Measurements from ENCODE around the gene EGFL7. TPM values are rescaled to one million over a fixed set of nuclear protein-coding genes. Genes with fewer than 3 reads are reported as not detected.

Gene EGFL7
- polyA plus RNA-seq, 4 donors = 29.0 to 79.5 (median 44.5) TPM

DNA sequence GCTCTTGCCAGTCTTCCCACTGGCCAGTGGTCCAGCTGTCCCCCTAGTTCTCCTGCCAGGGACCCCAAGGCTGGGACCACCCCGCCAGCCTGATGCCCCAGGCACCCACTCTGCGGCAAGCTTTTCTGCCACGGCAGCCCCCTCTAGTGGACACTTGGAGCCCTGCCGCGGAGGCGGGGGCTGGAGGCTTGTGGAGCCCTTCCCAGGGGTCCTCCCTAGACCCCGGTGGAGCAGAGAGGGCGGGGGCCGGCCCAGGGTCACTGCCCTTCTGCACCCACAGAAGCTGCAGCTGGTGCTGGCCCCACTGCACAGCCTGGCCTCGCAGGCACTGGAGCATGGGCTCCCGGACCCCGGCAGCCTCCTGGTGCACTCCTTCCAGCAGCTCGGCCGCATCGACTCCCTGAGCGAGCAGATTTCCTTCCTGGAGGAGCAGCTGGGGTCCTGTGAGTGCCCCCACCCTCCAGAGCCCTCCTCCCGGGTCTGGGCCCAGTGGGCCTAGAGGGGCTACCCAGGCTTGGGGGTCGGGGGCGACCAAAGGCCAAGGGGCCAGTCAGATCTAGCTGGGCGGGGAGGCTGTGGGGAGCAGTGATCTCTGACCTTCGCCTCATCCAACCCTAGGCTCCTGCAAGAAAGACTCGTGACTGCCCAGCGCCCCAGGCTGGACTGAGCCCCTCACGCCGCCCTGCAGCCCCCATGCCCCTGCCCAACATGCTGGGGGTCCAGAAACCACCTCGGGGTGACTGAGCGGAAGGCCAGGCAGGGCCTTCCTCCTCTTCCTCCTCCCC lies 9.1 kb downstream of the EGFL7 start:
- no peak for DNase-seq (ENCODE audit: low read depth in 4 of 4, low spot score in 3 of 4)

GRCh38 chr9:136672431-136673087 lies 9.8 kb downstream of the EGFL7 start:
- DNase-seq (ENCODE audit: low read depth in 4 of 4, low spot score in 3 of 4) = no peak

DNA sequence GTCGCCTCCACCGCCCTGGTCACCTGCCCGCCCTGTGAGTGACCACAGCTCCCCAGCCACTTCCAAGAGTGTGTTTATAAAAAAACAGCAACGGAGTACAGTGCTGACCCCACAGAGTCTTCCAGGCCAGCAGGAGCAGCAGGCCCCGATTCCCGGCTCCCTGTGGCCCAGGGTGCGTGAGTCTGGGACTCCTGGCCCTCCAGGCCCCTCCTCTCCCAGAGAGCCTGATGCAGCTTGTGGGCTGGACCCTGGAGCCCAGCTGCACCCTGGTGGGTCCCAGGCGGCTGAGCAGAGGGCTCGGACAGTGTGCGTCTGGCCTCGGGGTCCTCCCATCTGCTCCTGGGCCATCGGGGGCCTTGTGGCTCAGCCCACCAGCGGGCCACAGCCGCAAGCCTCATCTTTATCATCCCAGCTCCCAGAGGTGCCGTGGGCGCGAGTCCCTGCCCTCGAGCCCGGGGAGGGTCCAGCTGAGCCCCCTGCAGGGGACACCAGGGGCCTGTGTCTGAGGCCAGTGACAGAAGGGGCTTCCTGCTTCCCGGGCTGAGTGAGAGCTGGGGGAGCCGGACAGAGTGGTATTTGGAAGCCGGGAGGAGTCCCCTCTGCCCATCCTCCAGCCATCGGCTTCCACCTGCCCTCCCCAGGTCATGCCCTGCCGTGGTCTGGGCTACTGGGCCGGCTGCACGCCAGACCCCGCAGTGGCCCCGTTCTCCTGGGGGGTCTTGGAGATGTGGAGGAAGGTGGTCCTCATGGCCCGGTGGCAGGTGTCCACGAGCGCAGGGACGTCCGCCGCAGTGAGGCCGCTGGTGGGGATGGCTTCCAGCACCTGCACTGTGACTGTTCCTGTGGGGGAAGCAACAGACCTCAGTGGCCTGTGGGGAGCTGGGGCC lies 10.6 kb downstream of the EGFL7 start:
- DNase-seq (ENCODE audit: low read depth in 4 of 4, low spot score in 3 of 4) = no peak

DNA sequence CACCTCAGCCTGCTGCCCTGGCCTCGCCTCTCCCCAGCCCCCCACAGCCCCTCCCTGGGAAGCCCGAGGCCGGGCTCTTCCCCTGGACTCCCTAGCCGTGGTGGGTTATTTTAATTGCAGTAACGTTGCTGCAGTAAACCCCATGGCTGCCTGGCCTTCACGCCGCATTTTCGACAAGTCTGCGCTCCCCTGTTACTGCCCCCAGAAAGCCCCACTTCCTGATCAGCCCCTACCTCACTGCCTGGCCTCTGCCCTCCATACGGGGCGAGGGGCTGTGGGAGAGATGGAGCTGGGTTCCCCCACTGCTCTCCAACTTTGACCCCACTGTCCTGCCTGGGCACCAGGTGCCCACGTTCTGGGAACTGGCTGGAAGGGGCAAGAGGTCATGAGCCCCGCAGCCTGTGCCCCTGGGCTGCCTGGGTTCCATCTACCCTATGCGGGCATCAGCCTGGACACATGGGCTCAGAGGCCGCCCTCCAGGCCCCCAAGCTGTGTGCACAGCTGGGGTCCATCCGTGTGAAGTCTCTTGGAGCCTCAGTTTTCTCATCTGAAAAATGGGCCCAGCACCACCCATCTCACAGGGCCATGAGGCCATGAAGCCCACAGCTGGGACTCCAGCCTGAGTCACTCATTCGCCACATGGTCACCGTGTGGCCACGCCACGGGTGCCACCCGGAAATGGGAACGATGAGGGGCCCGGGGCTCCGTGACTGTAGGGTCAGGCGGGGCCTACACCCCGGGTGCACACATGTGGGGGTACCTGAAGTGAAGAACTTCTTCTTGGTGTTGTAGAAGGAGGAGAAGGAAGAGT lies 11.5 kb downstream of the EGFL7 start:
- no peak for DNase-seq (ENCODE audit: low read depth in 4 of 4, low spot score in 3 of 4)

DNA sequence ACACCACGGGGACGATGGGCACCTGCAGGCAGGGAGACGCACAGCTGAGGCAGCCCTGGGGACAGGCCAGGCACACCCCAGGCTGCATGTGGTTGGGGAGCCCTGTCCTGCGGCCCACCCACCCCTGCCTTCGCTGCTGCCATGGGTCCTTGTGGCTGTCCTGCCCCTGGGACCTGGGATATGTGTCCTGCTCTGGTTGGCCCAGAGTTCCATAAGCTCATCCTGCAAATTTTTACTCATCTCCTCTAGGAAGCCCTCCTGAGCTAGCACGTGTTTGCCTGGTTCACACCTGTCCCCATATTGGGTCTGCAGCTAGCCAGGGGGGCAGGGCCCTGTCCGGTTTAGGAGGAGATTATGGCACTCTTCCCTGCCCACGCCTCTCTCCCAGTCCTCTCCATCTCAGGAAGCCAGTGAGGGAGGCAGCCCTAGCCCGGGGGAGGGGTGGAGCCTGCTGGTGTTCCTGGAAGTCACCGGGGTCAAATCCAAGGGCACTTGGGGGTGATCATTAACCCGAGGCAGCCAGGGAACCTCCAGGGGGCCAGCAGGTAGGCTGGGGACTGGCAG lies 12.2 kb downstream of the EGFL7 start:
- DNase-seq (ENCODE audit: low read depth in 4 of 4, low spot score in 3 of 4) = no peak

GRCh38 chr9:136675477-136676296 lies 13.0 kb downstream of the EGFL7 start:
- no peak for DNase-seq (ENCODE audit: low read depth in 4 of 4, low spot score in 3 of 4)

DNA sequence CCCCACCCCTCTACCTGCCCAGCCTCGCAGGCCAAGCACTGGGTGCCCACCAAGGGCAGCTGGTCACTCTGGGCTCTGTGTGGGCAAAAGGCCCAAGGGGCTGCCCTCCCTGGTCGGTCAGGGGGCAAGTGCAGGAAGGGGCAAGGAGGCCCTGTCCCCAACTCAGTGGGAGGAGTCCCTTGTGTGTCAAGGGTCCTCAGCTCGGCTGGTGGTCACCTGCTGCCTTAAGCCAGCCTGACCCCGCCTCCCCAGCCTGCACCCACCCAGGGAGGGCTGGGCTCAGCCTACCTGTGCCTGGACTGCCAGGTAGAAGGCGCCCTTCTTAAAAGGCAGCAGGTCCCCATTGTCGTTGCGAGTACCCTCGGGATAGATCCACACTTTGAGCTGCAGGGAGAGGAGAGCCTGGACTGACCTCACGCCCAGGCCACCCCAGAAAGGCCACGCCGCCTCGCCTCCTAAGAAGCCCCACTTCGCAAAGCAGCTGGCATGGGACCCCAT lies 13.6 kb downstream of the EGFL7 start:
- DNase-seq (ENCODE audit: low read depth in 4 of 4, low spot score in 3 of 4) = no peak

GRCh38 chr9:136676920-136677686 lies 14.4 kb downstream of the EGFL7 start:
- DNase-seq (ENCODE audit: low read depth in 4 of 4, low spot score in 3 of 4) = no peak

GRCh38 chr9:136678034-136678433 lies 15.3 kb downstream of the EGFL7 start:
- DNase-seq (ENCODE audit: low read depth in 4 of 4, low spot score in 3 of 4) = no peak

DNA sequence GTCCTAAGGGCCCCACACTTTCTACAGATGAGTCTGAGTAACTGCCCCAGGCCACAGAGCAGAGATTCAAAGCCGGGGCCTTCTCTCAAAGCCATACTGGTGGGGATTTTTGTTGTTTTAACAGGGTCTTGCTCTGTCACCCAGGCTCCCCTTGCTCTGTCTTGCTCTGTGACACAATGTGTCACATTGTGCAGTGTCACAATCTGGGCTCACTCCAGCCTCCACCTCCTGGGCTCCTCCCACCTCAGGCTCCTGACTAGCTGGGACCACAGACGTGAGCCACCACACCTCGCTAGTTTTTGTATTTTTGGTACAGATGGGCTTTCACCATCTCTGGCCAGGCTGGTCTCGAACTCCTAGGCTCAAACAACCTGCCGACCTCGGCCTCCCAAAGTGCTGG lies 15.9 kb downstream of the EGFL7 start:
- DNase-seq (ENCODE audit: low read depth in 4 of 4, low spot score in 3 of 4) = no peak

- DNase-seq (ENCODE audit: low read depth in 4 of 4, low spot score in 3 of 4) = no peak
These were observed 16.8 kb downstream of the EGFL7 start for GRCh38 chr9:136679431-136679941.

DNA sequence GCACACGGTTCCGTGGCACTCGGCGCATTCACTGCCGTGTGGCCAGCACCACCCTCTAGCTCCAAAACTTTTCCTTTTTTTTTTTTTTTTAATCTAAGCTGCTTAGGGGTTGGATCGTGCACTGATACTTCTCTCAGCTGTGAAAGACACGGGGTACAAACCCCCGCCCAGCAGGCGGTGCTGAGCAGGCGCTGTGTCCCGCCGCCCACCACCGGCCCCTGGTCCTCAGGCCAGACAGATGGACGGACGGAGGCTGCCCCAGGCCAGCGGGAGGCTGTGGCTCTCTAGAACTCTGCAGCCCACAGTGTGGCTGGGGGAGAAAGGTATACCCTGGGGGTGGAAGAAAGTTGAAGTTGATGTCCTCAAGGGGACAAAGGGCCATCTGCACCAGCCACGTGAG lies 18.3 kb downstream of the EGFL7 start:
- DNase-seq (ENCODE audit: low read depth in 4 of 4, low spot score in 3 of 4) = no peak

GRCh38 chr9:136681945-136682699 lies 19.4 kb downstream of the EGFL7 start:
- no peak for DNase-seq (ENCODE audit: low read depth in 4 of 4, low spot score in 3 of 4)

DNA sequence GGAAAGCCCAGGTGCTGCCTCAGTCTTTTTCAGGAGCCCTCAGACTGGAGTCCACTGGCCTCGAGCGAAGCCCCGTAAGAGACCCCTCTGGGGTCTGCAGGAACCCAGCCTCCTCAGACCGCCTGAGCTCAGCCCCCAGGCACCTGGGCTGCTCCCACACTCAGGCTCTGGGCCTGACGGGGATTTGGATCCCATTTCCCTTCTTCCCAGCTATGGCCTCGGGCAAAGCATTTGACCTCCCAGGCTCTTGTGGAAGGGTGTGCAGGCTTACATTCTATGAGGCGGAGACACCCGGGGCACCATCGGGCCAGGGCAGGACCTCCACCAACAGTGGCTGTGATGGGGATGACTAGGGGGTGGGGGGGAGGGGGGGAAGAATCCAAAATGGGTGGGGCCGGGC lies 20.0 kb downstream of the EGFL7 start:
- no peak for DNase-seq (ENCODE audit: low read depth in 4 of 4, low spot score in 3 of 4)

- no peak for DNase-seq (ENCODE audit: low read depth in 4 of 4, low spot score in 3 of 4)
These were observed 20.5 kb downstream of the EGFL7 start for GRCh38 chr9:136683173-136683745.

DNA sequence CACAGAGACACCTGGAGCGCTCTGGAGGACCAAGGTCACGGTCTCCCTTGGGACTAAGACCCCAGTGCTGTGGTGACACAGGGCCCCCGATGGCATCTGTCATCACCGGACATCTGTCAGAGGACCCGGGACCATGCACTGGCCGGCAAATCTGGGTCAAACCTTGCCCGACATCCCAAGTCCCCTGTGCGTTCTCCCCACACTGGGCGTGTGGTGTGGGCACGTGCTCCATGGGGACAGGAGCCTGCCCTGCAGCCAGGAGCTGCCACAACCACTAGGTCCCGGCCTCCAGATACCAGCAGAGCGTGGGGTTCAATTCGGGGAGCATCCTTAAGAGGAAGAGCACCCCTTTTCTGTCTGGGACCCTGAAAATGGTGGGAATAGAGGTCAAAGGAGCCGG lies 21.0 kb downstream of the EGFL7 start:
- DNase-seq (ENCODE audit: low read depth in 4 of 4, low spot score in 3 of 4) = no peak

GRCh38 chr9:136684339-136684738 lies 21.6 kb downstream of the EGFL7 start:
- no peak for DNase-seq (ENCODE audit: low read depth in 4 of 4, low spot score in 3 of 4)
